ENCODE results near the gene RASL10B.

GRCh38 chr17:35732806-35733136 is 1.3 kb downstream of the RASL10B start:
- TF ChIP-seq CTCF (IDR thresholded peaks at IDR 0.05; ENCODE audit: low read depth, low read length, poor library complexity, severe bottlenecking) = no peak
- TF ChIP-seq EZH2phosphoT487 (IDR thresholded peaks at IDR 0.05; ENCODE audit: borderline replicate concordance, low read length) = no peak

Data from DOHH2 (cell line).